Subcutaneous adipose tissue (tissue), 4 donors: ENCODE data around the gene ZNF837. TPM values are rescaled to one million over a fixed set of nuclear protein-coding genes. Genes with fewer than 3 reads are reported as not detected.

Experiments
- CTCF ChIP-seq: fragments of 450-650 bp; IDR thresholded peaks from one replicate; pipeline ENCODE4 v1.5.1; 2016; ENCODE audit warnings: low read depth, mild to moderate bottlenecking, control low read depth, antibody characterized with exemption, moderate library complexity
- total RNA-seq, 4 donors: library from RNA; depleted of rRNA; stranded (reverse); fragments of >200 nt; gene quantifications; one replicate each; pipeline ENCODE4 v1.1.0, GENCODE V29; 2016

Gene ZNF837
- total RNA-seq = 1 to 10 TPM in 3 of 4 donors, under 1 TPM in 1; 0.65 to 3.2 (median 1.3) TPM

DNA sequence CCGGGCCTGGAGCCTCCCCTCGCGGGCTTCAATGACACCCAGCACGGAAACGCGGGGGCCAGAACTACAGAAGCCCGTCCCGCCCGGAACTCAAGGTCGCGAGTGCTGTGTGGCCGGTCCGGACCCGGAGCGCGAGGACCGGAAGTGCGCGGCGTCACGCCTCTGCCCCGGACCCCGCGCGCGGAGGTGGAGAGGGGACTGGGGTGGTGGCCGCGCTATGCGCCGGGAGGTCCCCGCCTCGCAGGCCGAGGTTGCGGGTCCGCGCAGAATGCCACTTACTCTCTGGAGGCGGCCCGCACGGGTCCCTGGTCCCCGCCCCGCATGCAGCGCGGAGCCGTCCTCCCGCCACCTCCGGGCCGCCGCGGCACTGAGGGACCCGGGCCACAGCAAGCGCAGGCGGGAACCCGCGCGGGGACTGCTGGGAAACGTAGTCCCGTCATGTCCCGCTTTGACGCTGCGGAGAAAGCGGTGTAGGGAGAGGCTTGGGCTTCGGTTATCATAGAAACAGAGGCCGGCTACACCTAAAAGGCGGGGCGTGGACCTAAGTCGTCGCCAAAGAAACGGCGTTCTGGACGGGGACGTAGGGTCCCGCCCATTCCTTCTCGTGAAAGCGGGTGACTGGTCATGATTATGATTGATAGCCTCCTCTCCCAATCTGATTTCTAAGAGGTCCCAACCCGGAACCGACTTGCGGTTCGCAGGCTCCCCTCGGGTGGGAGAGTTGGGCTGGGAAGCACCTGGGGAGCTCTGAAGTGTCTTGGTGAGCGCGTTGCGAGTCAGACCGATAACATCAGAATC lies at the start of gene ZNF837:
Gene ZNF837 (minus strand): TSS at position 369 of the 798 bp plus-strand sequence. CDS start 11,698 bp downstream, outside the sequence.
- no peak for TF ChIP-seq CTCF

GRCh38 chr19:58429745-58430144 lies 48.9 kb upstream of the ZNF837 start:
- no peak for TF ChIP-seq CTCF

DNA sequence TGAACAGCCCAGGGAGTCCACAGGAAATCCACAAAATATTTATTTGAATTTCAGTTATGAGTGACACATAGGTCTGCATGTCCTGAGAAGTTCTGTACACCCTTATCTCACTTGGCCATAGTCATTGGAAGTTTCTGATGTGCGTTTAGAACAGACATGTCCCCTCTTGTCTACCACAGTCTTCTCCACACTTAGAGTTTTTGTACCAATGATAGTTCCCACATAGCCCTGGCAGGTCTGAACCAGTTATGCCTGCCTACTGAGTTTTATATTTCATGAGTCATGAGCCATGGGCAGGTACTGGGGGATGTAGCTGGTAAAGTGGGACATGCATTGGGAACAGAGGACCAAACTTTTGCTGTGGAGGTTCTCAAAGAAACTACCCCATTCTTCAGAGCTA lies 47.8 kb upstream of the ZNF837 start:
- no peak for TF ChIP-seq CTCF

DNA sequence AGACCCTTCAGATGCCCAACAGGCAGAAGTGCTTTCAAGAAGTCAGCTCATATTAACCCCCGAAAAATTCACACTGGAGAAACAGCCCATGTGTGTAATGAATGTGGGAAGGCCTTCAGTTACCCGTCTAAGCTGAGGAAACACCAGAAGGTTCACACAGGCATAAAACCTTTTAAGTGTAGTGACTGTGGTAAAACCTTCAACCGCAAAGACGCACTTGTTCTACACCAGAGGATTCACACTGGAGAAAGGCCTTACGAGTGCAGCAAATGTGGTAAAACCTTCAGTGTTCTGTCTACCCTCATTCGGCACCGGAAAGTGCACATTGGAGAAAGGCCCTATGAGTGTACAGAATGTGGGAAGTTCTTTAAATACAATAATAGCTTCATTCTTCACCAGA lies 36.2 kb upstream of the ZNF837 start:
- TF ChIP-seq CTCF = no peak

DNA sequence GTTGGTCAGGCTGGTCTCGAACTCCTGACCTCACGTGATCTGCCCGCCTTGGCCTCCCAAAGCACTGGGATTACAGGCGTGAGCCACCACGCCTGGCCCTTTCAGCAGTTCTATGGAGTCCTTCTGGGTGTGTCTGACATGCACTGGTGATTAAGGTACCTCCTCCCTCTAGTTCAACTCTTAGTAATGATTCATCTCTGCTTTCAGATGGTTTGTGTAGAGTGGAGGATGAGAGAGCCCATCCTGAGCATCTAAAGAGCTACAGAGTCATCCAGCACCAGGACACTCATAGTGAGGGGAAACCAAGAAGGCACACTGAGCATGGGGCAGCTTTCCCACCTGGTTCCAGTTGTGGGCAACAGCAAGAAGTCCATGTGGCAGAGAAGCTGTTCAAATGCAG lies 35.8 kb upstream of the ZNF837 start:
- no peak for TF ChIP-seq CTCF

GRCh38 chr19:58409010-58409790 lies 28.4 kb upstream of the ZNF837 start:
- no peak for TF ChIP-seq CTCF
